Measurements from ENCODE around the gene FES.
A peak's percentile ranks its signal among the peaks of the same experiment; 100 is the strongest.
"Not testable (repeated sequence)": the region's sequence is repeated elsewhere in the genome, so short reads cannot be mapped to it uniquely, and the experiment has no call there.

FES gene

DNA sequence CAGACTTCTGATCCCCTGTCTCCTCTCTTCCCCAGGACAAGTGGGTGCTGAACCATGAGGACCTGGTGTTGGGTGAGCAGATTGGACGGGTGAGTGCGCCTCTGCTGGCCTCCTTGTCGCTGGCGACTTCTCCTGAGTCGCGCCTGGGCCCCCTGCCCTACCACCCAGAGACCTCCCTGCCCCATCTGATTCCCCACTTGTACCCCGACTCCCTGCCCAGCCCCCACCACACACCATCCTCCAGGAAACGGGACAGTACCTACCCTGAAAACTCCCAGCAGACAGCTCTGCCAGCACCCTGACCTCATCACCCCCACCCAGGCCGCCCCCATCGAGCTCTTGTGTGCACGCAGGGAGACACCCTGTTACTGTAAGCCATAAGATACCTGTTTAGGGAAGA is 7.7 kb downstream of the FES start:
- DNase-seq (ENCODE audit: low spot score) = no peak

GRCh38 chr15:90892498-90893174 is 8.3 kb downstream of the FES start:
- DNase-seq (ENCODE audit: low spot score) = no peak

DNA sequence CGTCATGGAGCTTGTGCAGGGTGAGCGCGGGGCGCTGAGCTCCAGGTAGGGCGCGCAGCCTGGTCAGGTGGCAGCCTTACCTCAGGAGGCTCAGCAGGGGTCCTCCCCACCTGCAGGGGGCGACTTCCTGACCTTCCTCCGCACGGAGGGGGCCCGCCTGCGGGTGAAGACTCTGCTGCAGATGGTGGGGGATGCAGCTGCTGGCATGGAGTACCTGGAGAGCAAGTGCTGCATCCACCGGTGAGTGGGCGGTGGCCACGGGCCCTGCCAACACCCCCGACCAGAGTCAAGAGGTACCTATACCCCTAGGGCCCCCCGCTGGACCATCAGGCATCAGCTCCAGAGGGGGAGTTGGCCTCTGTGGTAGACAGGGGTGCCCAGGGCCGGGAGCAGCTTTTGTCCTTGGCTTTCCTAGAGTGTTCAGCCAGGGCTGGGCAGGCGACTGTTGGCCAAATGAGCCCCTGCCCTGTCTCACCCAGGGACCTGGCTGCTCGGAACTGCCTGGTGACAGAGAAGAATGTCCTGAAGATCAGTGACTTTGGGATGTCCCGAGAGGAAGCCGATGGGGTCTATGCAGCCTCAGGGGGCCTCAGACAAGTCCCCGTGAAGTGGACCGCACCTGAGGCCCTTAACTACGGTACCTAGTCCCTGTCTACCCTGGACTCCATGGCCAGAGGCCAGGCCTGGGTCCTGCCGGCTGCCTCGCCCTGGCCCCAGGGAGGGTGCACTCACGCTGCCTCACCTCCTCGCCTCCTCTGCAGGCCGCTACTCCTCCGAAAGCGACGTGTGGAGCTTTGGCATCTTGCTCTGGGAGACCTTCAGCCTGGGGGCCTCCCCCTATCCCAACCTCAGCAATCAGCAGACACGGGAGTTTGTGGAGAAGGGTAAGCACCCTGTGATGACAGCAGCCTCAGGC is 9.1 kb downstream of the FES start:
- DNase-seq (ENCODE audit: low spot score) = peak; percentile 21

DNA sequence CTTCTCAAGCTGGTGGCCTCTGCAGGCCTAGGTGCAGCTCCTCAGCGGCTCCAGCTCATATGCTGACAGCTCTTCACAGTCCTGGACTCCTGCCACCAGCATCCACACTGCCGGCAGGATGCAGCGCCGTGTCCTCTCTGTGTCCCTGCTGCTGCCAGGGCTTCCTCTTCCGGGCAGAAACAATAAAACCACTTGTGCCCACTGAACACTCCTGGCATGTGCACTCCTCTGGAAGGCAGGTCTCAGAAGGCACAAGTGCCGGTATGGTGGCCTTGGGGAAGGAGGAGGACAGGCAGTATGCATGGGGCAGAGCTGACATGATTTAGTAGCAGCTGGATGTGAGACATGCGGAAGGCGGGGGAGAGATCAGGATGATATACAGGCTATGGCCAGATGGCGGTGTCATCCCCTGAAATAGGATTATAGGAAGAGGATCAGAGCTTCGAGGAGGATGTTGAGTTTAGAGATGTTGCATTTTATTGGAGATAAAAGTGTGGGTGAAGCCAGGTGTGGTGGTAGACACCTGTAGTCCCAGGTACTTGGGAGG is 11.3 kb downstream of the FES start:
- peak; percentile 20 for DNase-seq (ENCODE audit: low spot score)

DNA sequence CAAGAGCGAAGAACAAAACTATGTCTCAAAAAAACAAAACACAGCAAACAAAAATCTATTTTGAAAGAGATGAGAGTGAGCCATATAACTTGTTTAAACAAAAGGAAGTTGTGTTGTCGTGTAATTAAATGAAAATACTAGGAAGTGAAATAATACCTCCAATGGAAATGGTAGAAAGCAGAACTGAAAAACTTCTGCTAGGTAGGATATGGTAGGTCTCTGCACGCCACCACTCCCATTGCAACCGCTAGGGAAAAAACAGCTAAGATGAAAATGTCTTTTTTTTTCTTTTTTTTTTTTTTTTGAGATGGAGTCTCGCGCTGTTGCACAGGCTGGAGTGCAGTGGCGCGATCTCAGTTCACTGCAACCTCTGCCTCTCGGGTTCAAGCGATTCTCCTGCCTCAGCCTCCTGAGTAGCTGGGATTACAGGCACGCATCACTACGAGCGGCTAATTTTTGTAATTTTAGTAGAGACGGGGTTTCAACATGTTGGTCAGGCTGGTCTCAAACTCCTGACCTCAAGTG is 12.9 kb downstream of the FES start:
- DNase-seq (ENCODE audit: low spot score) = not testable (repeated sequence)

DNA sequence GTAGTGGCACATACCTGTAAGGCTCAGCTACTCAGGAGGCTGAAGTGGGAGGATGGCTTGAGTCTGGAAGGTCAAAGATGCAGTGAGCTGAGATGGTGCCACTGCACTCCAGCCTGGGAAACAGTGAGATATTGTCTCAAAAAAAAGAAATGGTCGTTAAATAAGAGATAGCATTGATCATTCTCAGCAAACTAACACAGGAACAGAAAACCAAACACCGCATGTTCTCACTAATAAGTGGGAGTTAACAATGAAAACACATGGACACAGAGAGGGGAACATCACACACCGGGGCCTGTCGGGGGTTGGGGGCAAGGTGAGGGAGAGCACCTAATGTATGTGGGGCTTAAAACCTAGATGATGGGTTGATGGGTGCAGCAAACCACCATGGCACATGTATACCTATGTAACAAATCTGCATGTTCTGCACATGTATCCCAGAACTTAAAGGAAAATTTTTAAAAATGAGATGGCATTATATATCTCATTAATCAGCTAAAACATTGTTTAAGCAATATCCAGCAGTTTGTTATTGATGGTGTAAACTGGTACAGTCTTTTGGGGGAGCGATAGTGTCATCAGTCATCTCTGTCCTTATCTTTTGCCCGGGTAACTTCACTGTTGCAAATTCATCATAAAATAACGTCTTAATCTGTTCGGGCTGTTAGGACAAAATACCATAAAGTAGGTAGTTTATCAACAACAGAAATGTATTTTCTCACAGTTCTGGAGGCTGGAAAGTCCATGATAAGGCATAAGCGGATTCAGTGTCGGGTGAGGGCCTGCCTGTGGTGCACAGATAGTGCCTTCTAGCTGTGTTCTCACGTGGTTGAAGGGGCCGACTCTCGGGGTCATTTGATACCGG is 17.1 kb downstream of the FES start:
- peak; percentile 90 for DNase-seq (ENCODE audit: low spot score)

DNA sequence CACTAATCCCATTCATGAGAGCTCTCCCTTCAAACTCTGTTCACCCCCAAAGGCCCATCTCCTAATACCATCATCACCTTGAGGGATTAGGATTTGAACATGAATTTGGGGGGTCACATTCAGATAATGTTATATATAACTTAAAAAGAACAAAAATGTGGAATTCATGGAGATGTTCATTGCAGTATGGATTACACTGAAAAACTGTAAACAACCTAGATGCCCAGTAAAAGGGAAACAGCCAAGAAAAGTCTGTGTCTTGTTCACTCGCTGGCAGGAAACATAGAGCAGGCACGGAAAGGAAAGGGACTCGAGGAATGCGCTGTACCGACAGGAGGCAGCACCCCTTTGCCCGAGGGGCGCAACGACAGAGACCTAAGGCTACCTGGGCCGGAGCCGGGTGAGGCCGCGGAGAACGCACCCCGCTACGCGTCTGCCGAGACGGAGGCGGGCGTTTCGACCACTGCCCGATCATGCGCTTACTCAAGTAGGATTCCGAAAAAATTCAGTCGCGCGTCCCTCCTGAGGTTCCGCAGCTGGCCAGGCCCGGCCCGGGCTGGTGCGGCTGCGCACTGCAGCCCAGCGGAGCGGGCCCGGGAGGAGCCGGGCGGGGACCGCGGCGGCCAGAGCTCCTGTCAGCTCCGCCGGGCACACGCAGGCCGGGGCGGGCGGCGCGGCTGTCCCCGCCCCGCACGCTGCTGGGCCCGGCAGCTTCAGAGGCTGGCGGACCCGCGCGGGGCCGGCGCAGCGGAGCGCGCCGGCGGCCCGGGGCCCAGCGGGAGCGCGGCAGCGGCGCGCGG is 17.9 kb downstream of the FES start:
- DNase-seq (ENCODE audit: low spot score) = peak; percentile 88

DNA sequence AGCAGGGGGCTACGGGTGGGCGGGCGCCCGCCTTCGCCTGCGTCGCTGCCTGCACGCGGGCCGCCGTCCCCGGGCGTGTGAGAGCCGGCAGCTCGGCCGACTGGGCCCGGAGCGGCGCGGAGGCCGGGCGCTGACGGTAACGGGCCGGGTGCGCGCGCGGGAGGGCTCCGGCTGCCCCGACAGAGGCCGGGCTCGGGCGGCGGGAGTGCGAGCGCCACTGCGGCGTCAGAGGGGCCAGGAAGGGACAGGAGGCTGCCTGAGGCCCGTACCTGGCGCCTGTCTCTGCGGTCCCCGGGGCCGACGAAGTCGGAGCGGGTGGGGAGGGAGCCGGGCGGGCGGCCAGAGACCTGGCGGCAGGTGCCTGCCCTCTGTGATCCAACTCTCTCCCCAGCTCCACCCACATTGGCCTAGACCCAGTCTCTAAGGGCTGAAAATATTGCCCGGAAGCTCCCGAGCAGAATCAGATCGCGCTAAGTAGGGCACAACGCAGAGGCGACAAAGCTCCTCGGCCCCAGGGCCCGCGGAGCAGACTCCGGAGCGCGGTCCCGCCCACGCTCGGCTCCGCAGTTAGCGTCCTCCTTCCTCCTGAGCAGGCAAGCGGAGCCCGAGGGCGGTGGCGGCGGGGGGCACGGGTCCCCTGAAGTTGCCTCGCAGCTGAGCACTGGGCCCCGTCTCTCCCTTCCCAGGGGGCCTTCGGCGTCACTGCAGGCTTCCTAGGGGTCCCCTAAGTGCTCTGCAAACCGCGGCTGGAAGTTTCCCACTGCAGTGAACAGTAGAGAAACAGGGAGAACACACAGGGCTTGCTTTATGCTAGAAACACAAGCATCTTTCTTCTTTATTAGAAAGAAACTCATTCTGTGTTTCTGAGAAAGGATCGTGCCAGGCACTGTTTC is 18.8 kb downstream of the FES start, which contains the start of gene MAN2A2:
Gene MAN2A2 (plus strand): TSS at position 463 of the 893 bp plus-strand sequence. CDS start 906 bp downstream, outside the sequence.
- peak; percentile 85 for DNase-seq (ENCODE audit: low spot score)

DNA sequence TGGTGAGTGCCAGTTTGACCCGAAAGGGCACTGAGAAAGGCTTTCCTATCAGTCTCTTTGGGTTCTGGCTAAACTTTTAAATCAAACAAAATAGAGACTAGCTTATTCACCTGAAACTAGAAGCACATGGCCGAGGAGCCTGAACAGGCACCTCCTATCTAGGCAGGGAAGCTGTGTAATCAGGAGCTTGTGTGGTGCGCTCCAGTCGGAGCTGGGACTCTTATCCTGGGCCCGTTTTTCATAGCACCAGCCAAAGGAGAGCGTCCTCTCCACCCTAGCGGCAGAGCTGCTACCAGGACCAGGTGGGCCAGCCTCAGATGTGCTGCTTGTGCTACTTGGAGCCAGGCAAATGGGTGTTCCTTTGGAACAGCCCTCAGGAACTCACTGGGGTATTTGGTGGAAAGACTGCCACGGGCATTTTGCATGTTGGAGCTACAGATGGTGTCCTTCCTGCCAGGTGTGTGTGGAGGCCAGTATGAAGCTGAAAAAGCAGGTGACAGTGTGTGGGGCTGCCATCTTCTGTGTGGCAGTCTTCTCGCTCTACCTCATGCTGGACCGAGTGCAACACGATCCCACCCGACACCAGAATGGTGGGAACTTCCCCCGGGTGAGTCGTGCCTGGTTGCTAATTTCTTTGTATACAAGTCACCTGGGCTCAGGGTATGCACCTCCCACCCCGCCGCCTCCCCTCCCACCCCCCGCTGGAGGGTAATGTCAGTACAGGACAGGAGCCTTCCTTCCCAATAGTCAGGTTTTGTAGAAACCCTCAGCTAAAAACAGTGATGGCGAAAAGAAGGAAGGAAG is 19.6 kb downstream of the FES start:
- DNase-seq (ENCODE audit: low spot score) = peak; percentile 80

DNA sequence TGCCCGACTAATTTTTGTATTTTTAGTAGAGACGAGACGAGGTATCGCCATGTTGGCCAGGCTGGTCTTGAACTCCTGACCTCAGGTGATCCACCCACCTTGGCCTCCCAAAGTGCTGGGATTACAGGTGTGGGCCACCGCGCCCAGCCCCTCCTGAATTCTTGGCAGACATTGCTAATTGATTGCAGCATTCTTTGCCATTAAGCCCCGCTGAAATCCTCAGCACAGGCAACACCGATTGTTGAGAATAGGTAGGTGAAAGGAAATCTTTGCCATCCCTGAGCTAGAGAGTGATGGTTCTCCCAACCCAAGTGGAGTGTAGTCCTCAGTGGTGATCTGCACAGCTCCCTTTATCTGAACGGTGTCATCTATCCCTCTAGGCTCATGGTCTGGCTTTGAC is 20.4 kb downstream of the FES start:
- no peak for DNase-seq (ENCODE audit: low spot score)

- DNase-seq (ENCODE audit: low spot score) = no peak
Observed at GRCh38 chr15:90905306-90906180, 21.2 kb downstream of the FES start.

DNA sequence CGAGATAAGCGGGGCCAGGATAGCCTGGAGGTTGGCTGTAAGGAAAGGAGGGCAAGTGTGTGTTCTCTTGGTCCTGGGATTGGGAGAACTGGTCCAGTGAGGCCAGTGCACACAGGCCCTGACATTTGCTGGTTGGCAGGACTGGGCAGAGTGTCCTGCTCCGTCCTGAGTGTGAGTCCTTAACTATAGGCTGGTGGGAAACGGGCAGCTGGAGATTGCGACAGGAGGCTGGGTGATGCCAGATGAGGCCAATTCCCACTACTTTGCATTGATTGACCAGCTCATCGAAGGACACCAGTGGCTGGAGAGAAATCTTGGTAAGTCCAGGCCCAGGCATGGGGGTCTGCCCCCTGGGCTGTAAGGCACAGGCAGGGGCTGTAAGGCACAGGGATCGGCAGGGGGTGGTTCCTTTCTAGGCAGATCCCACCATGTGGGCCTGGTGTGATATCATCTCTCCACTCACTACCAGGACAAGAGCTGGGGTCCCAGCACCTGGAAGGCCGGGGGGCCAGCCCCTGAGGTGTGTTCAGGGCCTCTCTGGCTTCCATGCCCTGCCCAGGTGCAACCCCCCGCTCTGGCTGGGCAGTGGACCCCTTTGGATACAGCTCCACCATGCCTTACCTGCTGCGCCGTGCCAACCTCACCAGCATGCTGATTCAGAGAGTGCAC is 22.0 kb downstream of the FES start:
- no peak for DNase-seq (ENCODE audit: low spot score)

DNA sequence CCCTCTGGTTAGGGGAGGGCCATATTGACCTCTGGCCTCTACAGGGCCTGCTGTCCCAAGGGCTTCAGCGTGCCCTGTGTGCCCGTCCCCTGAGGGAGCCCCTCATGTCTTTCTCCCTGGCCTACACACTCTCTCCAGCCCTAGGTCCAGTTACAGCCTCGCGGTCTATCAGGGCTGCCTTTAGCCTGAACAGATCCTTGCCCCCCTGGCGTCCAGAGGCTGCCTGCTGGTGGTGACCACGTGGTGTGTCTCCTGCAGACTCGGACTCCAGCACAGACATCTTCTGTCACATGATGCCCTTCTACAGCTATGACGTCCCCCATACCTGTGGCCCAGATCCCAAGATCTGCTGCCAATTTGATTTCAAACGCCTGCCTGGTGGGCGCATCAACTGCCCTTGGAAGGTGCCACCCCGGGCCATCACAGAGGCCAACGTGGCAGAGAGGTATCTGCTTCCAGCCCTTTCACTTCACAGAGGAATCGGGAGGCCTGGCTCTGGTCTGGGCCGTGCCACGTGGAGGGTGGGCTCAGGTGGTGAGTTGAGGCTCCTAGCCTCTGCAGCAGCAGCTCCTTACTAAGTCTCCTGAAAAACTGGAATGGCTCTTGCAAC is 22.9 kb downstream of the FES start:
- DNase-seq (ENCODE audit: low spot score) = no peak

- no peak for DNase-seq (ENCODE audit: low spot score)
Observed at GRCh38 chr15:90907838-90908507, 23.7 kb downstream of the FES start.

DNA sequence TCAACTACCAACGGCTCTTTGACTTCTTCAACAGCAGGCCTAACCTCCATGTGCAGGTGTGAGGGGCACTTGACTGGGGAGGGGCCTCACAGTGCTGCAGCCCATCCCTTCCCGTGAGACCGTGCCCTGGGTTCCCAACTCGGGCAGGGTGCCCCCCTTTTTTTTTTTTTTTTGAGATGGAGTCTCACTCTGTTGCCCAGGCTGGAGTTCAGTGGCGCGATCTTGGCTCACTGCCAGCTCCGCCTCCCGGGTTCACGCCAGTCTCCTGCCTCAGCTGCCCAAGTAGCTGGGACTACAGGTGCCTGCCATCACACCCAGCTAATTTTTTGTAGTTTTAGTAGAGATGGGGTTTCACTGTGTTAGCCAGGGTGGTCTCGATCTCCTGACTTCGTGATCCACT is 25.1 kb downstream of the FES start:
- DNase-seq (ENCODE audit: low spot score) = not testable (repeated sequence)

- DNase-seq (ENCODE audit: low spot score) = no peak
Observed at GRCh38 chr15:90909976-90910375, 25.7 kb downstream of the FES start.

Data from hematopoietic multipotent progenitor cell treated with erythropoietin and hydrocortisone succinate and interleukin-3 and kit ligand, for 17 days (in vitro differentiated cells).